H9 (cell line): ENCODE data around the gene SMCHD1. TPM values are rescaled to one million over a fixed set of nuclear protein-coding genes. Genes with fewer than 3 reads are reported as not detected.

Experiments used
- DNase-seq: peaks from one replicate; pipeline ENCODE4 v3.0.0-alpha.2; 2017
- H2AFZ ChIP-seq: one replicate; pipeline ENCODE4 v1.6.1; 2013; ENCODE audit warnings: mild to moderate bottlenecking, low read length, control low read depth, moderate library complexity
- H2AK5ac ChIP-seq: 2 replicates; pipeline ENCODE4 v1.6.1; 2013; ENCODE audit warnings: low read length, control low read depth, mixed read lengths; ENCODE audit not compliant: insufficient read length
- H2BK120ac ChIP-seq: one replicate; pipeline ENCODE4 v1.6.1; 2013; ENCODE audit warnings: low read depth, mild to moderate bottlenecking, low read length, control low read depth, inconsistent platforms; ENCODE audit not compliant: poor library complexity, severe bottlenecking
- H2BK12ac ChIP-seq: 2 replicates; pipeline ENCODE4 v1.6.1; 2013; ENCODE audit warnings: low read length, control low read depth, mixed read lengths, low read depth; ENCODE audit not compliant: insufficient read length
- H2BK15ac ChIP-seq: 2 replicates; pipeline ENCODE4 v1.6.1; 2013; ENCODE audit warnings: low read depth, low read length, control low read depth
- H2BK20ac ChIP-seq: one replicate; pipeline ENCODE4 v1.6.1; 2013; ENCODE audit warnings: low read depth, mild to moderate bottlenecking, low read length, control low read depth, inconsistent platforms; ENCODE audit not compliant: poor library complexity, severe bottlenecking
- H2BK5ac ChIP-seq: 2 replicates; pipeline ENCODE4 v1.6.1; 2013; ENCODE audit warnings: low read length, control low read depth, mixed read lengths; ENCODE audit not compliant: insufficient read length
- H3K14ac ChIP-seq: 2 replicates; pipeline ENCODE4 v1.6.1; 2013; ENCODE audit warnings: low read length, control low read depth; ENCODE audit not compliant: insufficient read depth
- H3K18ac ChIP-seq: 2 replicates; pipeline ENCODE4 v1.6.1; 2013; ENCODE audit warnings: low read depth, mild to moderate bottlenecking, mixed read lengths, low read length, control low read depth; ENCODE audit not compliant: insufficient read length
- H3K23ac ChIP-seq: 2 replicates; pipeline ENCODE4 v1.6.1; 2013; ENCODE audit warnings: low read length, control low read depth, mixed read lengths, low read depth; ENCODE audit not compliant: insufficient read length
- H3K23me2 ChIP-seq: 2 replicates; pipeline ENCODE4 v1.6.1; 2013; ENCODE audit warnings: low read depth, mild to moderate bottlenecking, mixed read lengths, low read length, control low read depth; ENCODE audit not compliant: insufficient read length, poor library complexity, severe bottlenecking
- H3K27ac ChIP-seq: 2 replicates; pipeline ENCODE4 v1.5.1; 2013; ENCODE audit warnings: low read length, control low read depth, mixed read lengths, low read depth; ENCODE audit not compliant: insufficient read length
- H3K27me3 ChIP-seq: 2 replicates; pipeline ENCODE4 v1.6.1; 2013; ENCODE audit warnings: low read length, control low read depth, inconsistent platforms; ENCODE audit not compliant: insufficient read depth
- H3K4ac ChIP-seq: 2 replicates; pipeline ENCODE4 v1.6.1; 2013; ENCODE audit warnings: low read depth, mild to moderate bottlenecking, control low read depth, inconsistent platforms, low read length, moderate library complexity
- H3K4me1 ChIP-seq: 2 replicates; pipeline ENCODE4 v1.6.1; 2013; ENCODE audit warnings: low read length, control low read depth, inconsistent platforms; ENCODE audit not compliant: insufficient read depth
- H3K4me2 ChIP-seq: 2 replicates; pipeline ENCODE4 v1.6.1; 2013; ENCODE audit warnings: low read length, control low read depth, mixed read lengths; ENCODE audit not compliant: insufficient read length, insufficient read depth
- H3K56ac ChIP-seq: 2 replicates; pipeline ENCODE4 v1.6.1; 2013; ENCODE audit warnings: low read depth, mild to moderate bottlenecking, mixed read lengths, low read length, control low read depth; ENCODE audit not compliant: insufficient read length
- H3K79me1 ChIP-seq: 2 replicates; pipeline ENCODE4 v1.6.1; 2013; ENCODE audit warnings: low read depth, mild to moderate bottlenecking, moderate library complexity, low read length, control low read depth, inconsistent platforms; ENCODE audit not compliant: insufficient read depth, poor library complexity, severe bottlenecking
- H3K79me2 ChIP-seq: 2 replicates; pipeline ENCODE4 v1.6.1; 2013; ENCODE audit warnings: low read length, control low read depth, inconsistent platforms; ENCODE audit not compliant: insufficient read depth
- H3K9ac ChIP-seq: 2 replicates; pipeline ENCODE4 v1.6.1; 2013; ENCODE audit warnings: low read length, control low read depth, mixed read lengths; ENCODE audit not compliant: insufficient read length; ENCODE audit errors: extremely low read depth
- H3K9me3 ChIP-seq: one replicate; pipeline ENCODE4 v1.6.1; 2013; ENCODE audit warnings: low read depth, low read length, inconsistent platforms; ENCODE audit not compliant: control insufficient read depth
- H3T11ph ChIP-seq: one replicate; pipeline ENCODE4 v1.6.1; 2013; ENCODE audit warnings: mild to moderate bottlenecking, low read length, control low read depth, inconsistent platforms
- H4K20me1 ChIP-seq: one replicate; pipeline ENCODE4 v1.6.1; 2013; ENCODE audit not compliant: control insufficient read depth, insufficient read length, insufficient read depth
- H4K5ac ChIP-seq: 2 replicates; pipeline ENCODE4 v1.6.1; 2013; ENCODE audit warnings: low read depth, mild to moderate bottlenecking, mixed read lengths, low read length, control low read depth; ENCODE audit not compliant: insufficient read length
- H4K8ac ChIP-seq: replicated peaks from 2 replicates; pipeline ENCODE4 v1.6.1; 2013; ENCODE audit warnings: low read length, control low read depth, mixed read lengths, low read depth; ENCODE audit not compliant: insufficient read length
- H4K91ac ChIP-seq: 2 replicates; pipeline ENCODE4 v1.6.1; 2013; ENCODE audit warnings: low read depth, mild to moderate bottlenecking, moderate library complexity, mixed read lengths, low read length, control low read depth; ENCODE audit not compliant: insufficient read length
- H3K27ac Mint-ChIP-seq, 3 experiments: 2 replicates in 2 of 3; 3 replicates in 1 of 3; pipeline ENCODE4 v1.8.0; 2020 to 2021; ENCODE audit warnings: mixed read lengths in 3 of 3, mild to moderate bottlenecking in 1 of 3, moderate library complexity in 1 of 3
- H3K27me3 Mint-ChIP-seq: 2 replicates; pipeline ENCODE4 v1.8.0; 2021; ENCODE audit warnings: low read depth, mild to moderate bottlenecking, moderate library complexity, mixed read lengths
- H3K36me3 Mint-ChIP-seq, 3 experiments: 2 replicates in 2 of 3; 3 replicates in 1 of 3; pipeline ENCODE4 v1.8.0; 2020 to 2021; ENCODE audit warnings: low read depth in 3 of 3, mixed read lengths in 3 of 3; ENCODE audit not compliant: insufficient read depth in 1 of 3
- H3K4me1 Mint-ChIP-seq, 2 experiments: 2 replicates each; pipeline ENCODE4 v1.8.0; 2020; ENCODE audit warnings: mixed read lengths in 2 of 2
- H3K4me3 Mint-ChIP-seq, 2 experiments: 2 replicates in 1 of 2; 3 replicates in 1 of 2; pipeline ENCODE4 v1.8.0; 2020 to 2021; ENCODE audit warnings: mild to moderate bottlenecking in 2 of 2, mixed read lengths in 2 of 2, moderate library complexity in 1 of 2
- H3K9me3 Mint-ChIP-seq, 2 experiments: 2 replicates in 1 of 2; 3 replicates in 1 of 2; pipeline ENCODE4 v1.8.0; 2020; ENCODE audit warnings: mild to moderate bottlenecking in 2 of 2, mixed read lengths in 2 of 2, moderate library complexity in 1 of 2
- CTCF ChIP-seq: fragments of 200-600 bp; sonication (generic); conservative IDR thresholded peaks from 3 replicates; pipeline ENCODE4 v1.8.0; 2021; ENCODE audit warnings: antibody characterized with exemption, mild to moderate bottlenecking
- whole genome bisulfite sequencing: extraction: QIAGEN DNeasy Blood & Tissue Kit; methylation state at CpG from one replicate; pipeline ENCODE4 v1.1.7; 2013; ENCODE audit warnings: missing lambda C conversion rate, low lambda C conversion rate, mixed read lengths; ENCODE audit not compliant: insufficient read length; ENCODE audit errors: extremely low coverage; 5-methylcytosine and 5-hydroxymethylcytosine counted together
- total RNA-seq: library from RNA; stranded (reverse); gene quantifications from 2 replicates; pipeline ENCODE4 v1.2.1, GENCODE V29; 2021

Gene SMCHD1
- total RNA-seq, 1 experiment from 2014 or later = 53.5 TPM

GRCh38 chr18:2606335-2606734, 49.2 kb upstream of the SMCHD1 start:
- Histone ChIP-seq H3K56ac (no peak overlapping the region), H2BK5ac (no peak overlapping the region), H3K18ac (no peak overlapping the region), H3K9me3 (no peaks in the 10 kb centered on the region), H2AFZ (no peak overlapping the region), H3K9ac (no peak overlapping the region), H3K27ac (no peak overlapping the region), H4K5ac (no peak overlapping the region), H3T11ph (no peak overlapping the region), H3K4me1 (no peaks in the 10 kb centered on the region), H3K23me2 (no peaks in the 10 kb centered on the region), H3K4me2 (no peak overlapping the region), H2BK20ac (no peak overlapping the region), H3K27me3 (no peaks in the 10 kb centered on the region), H2BK15ac (no peak overlapping the region), H3K14ac (no peak overlapping the region), H3K23ac (no peak overlapping the region), H2BK12ac (no peak overlapping the region), H4K8ac (no peak overlapping the region), H3K4ac (no peak overlapping the region), H2AK5ac (no peak overlapping the region), H3K79me2 (no peaks in the 10 kb centered on the region), H4K91ac (no peak overlapping the region), H2BK120ac (no peak overlapping the region), H3K79me1 (no peaks in the 10 kb centered on the region), H4K20me1 (no peaks in the 10 kb centered on the region)
- Mint-ChIP-seq H3K9me3 (no peaks in the 10 kb centered on the region), H3K27me3 (no peaks in the 10 kb centered on the region), H3K27ac (no peak overlapping the region), H3K4me3 (no peak overlapping the region), H3K4me1 (no peaks in the 10 kb centered on the region), H3K36me3 (peaks cover 13 to 62% (median 58%) of the 10 kb centered on the region in 3 experiments; a peak in 6 of 7 replicates)
- no peak for TF ChIP-seq CTCF
- WGBS = no CpG with 5 or more reads among the region's 2 CpGs
- no peak for DNase-seq
